ENCODE data around the gene MAEA. TPM values are rescaled to one million over a fixed set of nuclear protein-coding genes. Genes with fewer than 3 reads are reported as not detected.

The MAEA gene
- total and polyA plus RNA-seq, 2 experiments from 2014 or later = 49.8 to 99.0 TPM

DNA sequence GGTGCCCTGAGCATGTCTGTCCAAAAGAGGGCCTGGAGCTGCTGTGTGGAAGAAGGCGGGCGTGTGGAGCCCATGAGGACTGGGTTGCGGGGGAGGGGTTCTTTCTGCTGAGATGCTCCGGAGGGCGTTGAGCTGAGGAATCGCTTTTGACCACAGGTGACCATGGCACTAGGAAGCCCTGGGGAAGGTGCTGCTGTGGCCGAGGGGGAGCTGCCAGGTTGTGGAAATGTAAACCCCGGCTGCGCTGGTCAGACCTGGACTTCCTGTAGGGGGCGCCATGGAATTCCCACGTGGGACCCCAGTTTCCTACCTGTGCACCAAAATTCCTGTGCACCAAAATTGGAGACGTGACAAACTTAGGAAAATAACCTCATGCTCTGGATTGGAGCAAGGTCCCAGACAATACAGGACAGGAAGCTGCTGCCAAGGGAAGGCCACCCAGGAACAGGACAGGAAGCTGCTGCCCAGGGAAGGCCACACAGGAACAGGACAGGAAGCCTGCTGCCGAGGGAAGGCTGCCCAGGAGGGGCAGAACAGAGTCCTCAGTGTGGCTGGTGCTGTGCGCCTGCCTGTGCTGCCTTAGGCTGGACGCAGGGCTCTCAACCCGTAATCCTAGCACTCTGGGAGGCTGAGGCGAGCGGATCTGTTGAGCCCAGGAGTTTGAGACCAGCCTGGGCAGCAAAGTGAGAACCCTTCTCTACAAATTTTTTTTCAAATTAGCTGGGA lies 29.0 kb downstream of the MAEA start:
- no peak overlapping the region for H3K4me3 Mint-ChIP-seq
- peak; percentile 79 for ATAC-seq

DNA sequence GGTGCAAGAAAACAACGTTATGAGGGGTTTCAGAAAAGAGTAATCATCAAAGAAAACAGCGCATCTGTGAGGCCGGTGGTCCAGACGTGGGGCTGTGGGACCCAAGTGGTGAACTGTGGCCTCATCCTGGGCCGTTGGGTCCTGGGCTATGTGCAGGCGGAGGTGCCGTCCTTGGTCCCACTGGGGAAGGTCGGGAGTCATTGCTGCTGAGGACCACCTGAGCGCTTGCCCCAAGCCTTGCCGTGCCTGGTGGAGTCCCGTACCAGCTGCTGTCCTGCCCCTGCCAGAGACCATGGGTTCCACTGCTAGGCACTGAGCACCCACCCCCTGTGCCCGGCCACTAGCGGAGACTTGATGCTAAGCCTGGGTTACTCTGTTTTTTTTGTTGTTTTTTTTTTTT lies 31.8 kb downstream of the MAEA start:
- Mint-ChIP-seq H3K4me1 (peaks cover 7% of the 10 kb centered on the region; the same call in 2 of the 3 replicates), H3K27me3 (ENCODE audit: insufficient read depth, low read depth, poor library complexity) (no peaks in the 10 kb centered on the region), H3K36me3 (ENCODE audit: low read depth) (peaks cover 57% of the 10 kb centered on the region), H3K9me3 (no peaks in the 10 kb centered on the region; the same call in 2 of the 3 replicates), H3K27ac (no peak overlapping the region), H3K4me3 (no peak overlapping the region)
- Histone ChIP-seq H3K27ac (ENCODE audit: low read depth) (no peak overlapping the region), H3K9me2 (ENCODE audit: insufficient read depth) (no peaks in the 10 kb centered on the region), H3K36me3 (ENCODE audit: insufficient read depth) (peaks cover 4% of the 10 kb centered on the region), H3K79me2 (replicated peaks; ENCODE audit: insufficient read depth) (peaks cover 6% of the 10 kb centered on the region; the same call in 1 of the 2 replicates), H3K4me2 (no peak overlapping the region), H3K4me1 (ENCODE audit: insufficient read depth) (no peaks in the 10 kb centered on the region), H3F3A (replicated peaks; ENCODE audit: low read depth) (no peaks in the 10 kb centered on the region), H3K27me3 (ENCODE audit: insufficient read depth) (no peaks in the 10 kb centered on the region), H4K20me1 (replicated peaks; ENCODE audit: insufficient read depth) (no peaks in the 10 kb centered on the region), H2AFZ (no peak overlapping the region), H3K4me3 (no peak overlapping the region)
- ATAC-seq = no peak
- DNase-seq (ENCODE audit: low spot score) = no peak
- TF ChIP-seq, protein P1, sequence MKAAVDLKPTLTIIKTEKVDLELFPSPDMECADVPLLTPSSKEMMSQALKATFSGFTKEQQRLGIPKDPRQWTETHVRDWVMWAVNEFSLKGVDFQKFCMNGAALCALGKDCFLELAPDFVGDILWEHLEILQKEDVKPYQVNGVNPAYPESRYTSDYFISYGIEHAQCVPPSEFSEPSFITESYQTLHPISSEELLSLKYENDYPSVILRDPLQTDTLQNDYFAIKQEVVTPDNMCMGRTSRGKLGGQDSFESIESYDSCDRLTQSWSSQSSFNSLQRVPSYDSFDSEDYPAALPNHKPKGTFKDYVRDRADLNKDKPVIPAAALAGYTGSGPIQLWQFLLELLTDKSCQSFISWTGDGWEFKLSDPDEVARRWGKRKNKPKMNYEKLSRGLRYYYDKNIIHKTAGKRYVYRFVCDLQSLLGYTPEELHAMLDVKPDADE (IDR thresholded peaks at IDR 0.05) = no peak
- TF ChIP-seq, protein P2, sequence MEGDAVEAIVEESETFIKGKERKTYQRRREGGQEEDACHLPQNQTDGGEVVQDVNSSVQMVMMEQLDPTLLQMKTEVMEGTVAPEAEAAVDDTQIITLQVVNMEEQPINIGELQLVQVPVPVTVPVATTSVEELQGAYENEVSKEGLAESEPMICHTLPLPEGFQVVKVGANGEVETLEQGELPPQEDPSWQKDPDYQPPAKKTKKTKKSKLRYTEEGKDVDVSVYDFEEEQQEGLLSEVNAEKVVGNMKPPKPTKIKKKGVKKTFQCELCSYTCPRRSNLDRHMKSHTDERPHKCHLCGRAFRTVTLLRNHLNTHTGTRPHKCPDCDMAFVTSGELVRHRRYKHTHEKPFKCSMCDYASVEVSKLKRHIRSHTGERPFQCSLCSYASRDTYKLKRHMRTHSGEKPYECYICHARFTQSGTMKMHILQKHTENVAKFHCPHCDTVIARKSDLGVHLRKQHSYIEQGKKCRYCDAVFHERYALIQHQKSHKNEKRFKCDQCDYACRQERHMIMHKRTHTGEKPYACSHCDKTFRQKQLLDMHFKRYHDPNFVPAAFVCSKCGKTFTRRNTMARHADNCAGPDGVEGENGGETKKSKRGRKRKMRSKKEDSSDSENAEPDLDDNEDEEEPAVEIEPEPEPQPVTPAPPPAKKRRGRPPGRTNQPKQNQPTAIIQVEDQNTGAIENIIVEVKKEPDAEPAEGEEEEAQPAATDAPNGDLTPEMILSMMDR (conservative IDR thresholded peaks at IDR 0.05; ENCODE audit: low read depth in 2 of 2) = no peak
- no peak for TF ChIP-seq ZNF331 (CRISPR knock-in tag; IDR thresholded peaks at IDR 0.05; ENCODE audit: low read depth)

More for the DNA sequence above, 29.0 kb downstream of the MAEA start:
- Mint-ChIP-seq H3K27me3 (ENCODE audit: insufficient read depth, low read depth, poor library complexity) (no peaks in the 10 kb centered on the region), H3K4me1 (peaks cover 7% of the 10 kb centered on the region), H3K36me3 (ENCODE audit: low read depth) (peaks cover 79% of the 10 kb centered on the region), H3K27ac (peak overlapping the region; percentile 94), H3K9me3 (peaks cover 3% of the 10 kb centered on the region; the same call in 2 of the 3 replicates)
- TF ChIP-seq JUNB (IDR thresholded peaks at IDR 0.05; ENCODE audit: unreplicated experiment) = no peak
- no peak for TF ChIP-seq EZH2phosphoT487 (IDR thresholded peaks at IDR 0.05; ENCODE audit: unreplicated experiment)
- TF ChIP-seq, protein P1 (IDR thresholded peaks at IDR 0.05) = no peak
- TF ChIP-seq EZH2 (IDR thresholded peaks at IDR 0.05; ENCODE audit: low read depth, unreplicated experiment) = no peak
- TF ChIP-seq STAT1 (IDR thresholded peaks at IDR 0.05; ENCODE audit: unreplicated experiment) = no peak
- TF ChIP-seq, protein P2 (conservative IDR thresholded peaks at IDR 0.05; ENCODE audit: low read depth in 2 of 2) = peak; percentile 63 to 71
- no peak for TF ChIP-seq POLR2AphosphoS5 (IDR thresholded peaks at IDR 0.05; ENCODE audit: low read depth)
- no peak for TF ChIP-seq NANOG (IDR thresholded peaks at IDR 0.05; ENCODE audit: borderline replicate concordance)
- no peak overlapping the region; the same call in 1 of the 2 replicates for H3K27ac ChIP-seq (ENCODE audit: low read depth)
- no peak overlapping the region for H2AFZ ChIP-seq
- H3K79me2 ChIP-seq (replicated peaks; ENCODE audit: insufficient read depth) = peaks cover 17% of the 10 kb centered on the region
- H4K20me1 ChIP-seq (replicated peaks; ENCODE audit: insufficient read depth) = peaks cover 4% of the 10 kb centered on the region; the same call in 1 of the 2 replicates
- no peak overlapping the region for H3K4me2 ChIP-seq
- peak; percentile 74 for DNase-seq (ENCODE audit: low spot score)
- H3K36me3 ChIP-seq (ENCODE audit: insufficient read depth) = peaks cover 15% of the 10 kb centered on the region
- no peaks in the 10 kb centered on the region for H3K27me3 ChIP-seq (ENCODE audit: insufficient read depth)
- no peaks in the 10 kb centered on the region for H3K4me1 ChIP-seq (ENCODE audit: insufficient read depth)
- no peak overlapping the region for H3K4me3 ChIP-seq
- no peaks in the 10 kb centered on the region for H3K9me2 ChIP-seq (ENCODE audit: insufficient read depth)
- H3F3A ChIP-seq (replicated peaks; ENCODE audit: low read depth) = 0 out of 2 replicates have a peak, but pooled peaks cover 3% of the 10 kb centered on the region
